ENCODE measurements around the gene SLC16A11. TPM values are rescaled to one million over a fixed set of nuclear protein-coding genes. Genes with fewer than 3 reads are reported as not detected.

The SLC16A11 gene
- polyA plus RNA-seq, 1 donor from 2014 or later: not detected

- no peaks in the 10 kb centered on the region for H3K27me3 ChIP-seq (ENCODE audit: insufficient read depth, low read depth, low read length)
- no peaks in the 10 kb centered on the region for H3K79me2 ChIP-seq (replicated peaks; ENCODE audit: insufficient read depth, low read length)
- H3K36me3 ChIP-seq (ENCODE audit: insufficient read depth, low read length): no peaks in the 10 kb centered on the region
- no peak overlapping the region for H3K4me3 ChIP-seq (ENCODE audit: low read length)
- no peaks in the 10 kb centered on the region for H3F3A ChIP-seq (ENCODE audit: insufficient read depth, low read length, poor library complexity, severe bottlenecking)
- no peaks in the 10 kb centered on the region for H4K20me1 ChIP-seq (ENCODE audit: insufficient read depth)
- H3K9me2 ChIP-seq (ENCODE audit: insufficient read depth, low read length): no peaks in the 10 kb centered on the region
- no peak overlapping the region for H3K4me2 ChIP-seq (ENCODE audit: low read length)
- H3K9me3 ChIP-seq (ENCODE audit: low read length): no peaks in the 10 kb centered on the region
- TF ChIP-seq EP300 (conservative IDR thresholded peaks at IDR 0.05; ENCODE audit: poor library complexity, severe bottlenecking) (no peak), CTCF (IDR thresholded peaks at IDR 0.05; ENCODE audit: poor library complexity, severe bottlenecking) (no peak), EZH2 (IDR thresholded peaks at IDR 0.05; ENCODE audit: borderline replicate concordance, insufficient read depth, low read length, poor library complexity, severe bottlenecking) (no peak), RAD21 (conservative IDR thresholded peaks at IDR 0.05) (no peak), REST (IDR thresholded peaks at IDR 0.05; ENCODE audit: borderline replicate concordance) (no peak), TAF1 (IDR thresholded peaks at IDR 0.05; ENCODE audit: low read depth) (no peak), MXI1 (conservative IDR thresholded peaks at IDR 0.05; ENCODE audit: poor library complexity, severe bottlenecking) (no peak), POLR2AphosphoS5 (IDR thresholded peaks at IDR 0.05) (no peak), SMC3 (conservative IDR thresholded peaks at IDR 0.05; ENCODE audit: poor library complexity) (no peak)
- no peak overlapping the region for H3K9ac ChIP-seq (ENCODE audit: low read length)
- H2AFZ ChIP-seq (ENCODE audit: low read depth, low read length): no peak overlapping the region
- H3K27ac ChIP-seq (ENCODE audit: low read length): no peak overlapping the region
Measured at GRCh38 chr17:7002288-7003047, 41.4 kb downstream of the SLC16A11 start.

- no peak overlapping the region for H3K9ac ChIP-seq (ENCODE audit: low read length)
- H3K36me3 ChIP-seq (ENCODE audit: insufficient read depth, low read length): no peaks in the 10 kb centered on the region
- H3K27me3 ChIP-seq (ENCODE audit: insufficient read depth, low read depth, low read length): peaks cover 2% of the 10 kb centered on the region
- H3K4me3 ChIP-seq (ENCODE audit: low read length): no peak overlapping the region
- no peaks in the 10 kb centered on the region for H3K9me2 ChIP-seq (ENCODE audit: insufficient read depth, low read length)
- no peaks in the 10 kb centered on the region for H3K9me3 ChIP-seq (ENCODE audit: low read length)
- no peak overlapping the region for H3K4me2 ChIP-seq (ENCODE audit: low read length)
- no peaks in the 10 kb centered on the region for H3F3A ChIP-seq (ENCODE audit: insufficient read depth, low read length, poor library complexity, severe bottlenecking)
- no peaks in the 10 kb centered on the region for H3K79me2 ChIP-seq (replicated peaks; ENCODE audit: insufficient read depth, low read length)
- TF ChIP-seq POLR2AphosphoS5 (IDR thresholded peaks at IDR 0.05): no peak
- peak; percentile 61 for TF ChIP-seq SMC3 (conservative IDR thresholded peaks at IDR 0.05; ENCODE audit: poor library complexity)
- TF ChIP-seq RAD21 (conservative IDR thresholded peaks at IDR 0.05): peak; percentile 45
- TF ChIP-seq EZH2 (IDR thresholded peaks at IDR 0.05; ENCODE audit: borderline replicate concordance, insufficient read depth, low read length, poor library complexity, severe bottlenecking): no peak
- TF ChIP-seq CTCF (IDR thresholded peaks at IDR 0.05; ENCODE audit: poor library complexity, severe bottlenecking): peak; percentile 64
- no peak for TF ChIP-seq REST (IDR thresholded peaks at IDR 0.05; ENCODE audit: borderline replicate concordance)
- no peak overlapping the region for H3K27ac ChIP-seq (ENCODE audit: low read length)
- H2AFZ ChIP-seq (ENCODE audit: low read depth, low read length): no peak overlapping the region
- no peaks in the 10 kb centered on the region for H4K20me1 ChIP-seq (ENCODE audit: insufficient read depth)
Measured at GRCh38 chr17:7001318-7001961, 42.5 kb downstream of the SLC16A11 start.
